Stimulated activated CD8-positive, alpha-beta memory T cell treated with anti-CD3 and anti-CD28 coated beads, Interleukin-15, amount 100 ng/mL, for 24 hours (primary cell): ENCODE results near the gene DUSP6.

ENCODE experiments used
- DNase-seq: peaks from one replicate; pipeline ENCODE4 v3.0.0-alpha.2; 2020; ENCODE audit warnings: low read depth

DUSP6 gene

DNA sequence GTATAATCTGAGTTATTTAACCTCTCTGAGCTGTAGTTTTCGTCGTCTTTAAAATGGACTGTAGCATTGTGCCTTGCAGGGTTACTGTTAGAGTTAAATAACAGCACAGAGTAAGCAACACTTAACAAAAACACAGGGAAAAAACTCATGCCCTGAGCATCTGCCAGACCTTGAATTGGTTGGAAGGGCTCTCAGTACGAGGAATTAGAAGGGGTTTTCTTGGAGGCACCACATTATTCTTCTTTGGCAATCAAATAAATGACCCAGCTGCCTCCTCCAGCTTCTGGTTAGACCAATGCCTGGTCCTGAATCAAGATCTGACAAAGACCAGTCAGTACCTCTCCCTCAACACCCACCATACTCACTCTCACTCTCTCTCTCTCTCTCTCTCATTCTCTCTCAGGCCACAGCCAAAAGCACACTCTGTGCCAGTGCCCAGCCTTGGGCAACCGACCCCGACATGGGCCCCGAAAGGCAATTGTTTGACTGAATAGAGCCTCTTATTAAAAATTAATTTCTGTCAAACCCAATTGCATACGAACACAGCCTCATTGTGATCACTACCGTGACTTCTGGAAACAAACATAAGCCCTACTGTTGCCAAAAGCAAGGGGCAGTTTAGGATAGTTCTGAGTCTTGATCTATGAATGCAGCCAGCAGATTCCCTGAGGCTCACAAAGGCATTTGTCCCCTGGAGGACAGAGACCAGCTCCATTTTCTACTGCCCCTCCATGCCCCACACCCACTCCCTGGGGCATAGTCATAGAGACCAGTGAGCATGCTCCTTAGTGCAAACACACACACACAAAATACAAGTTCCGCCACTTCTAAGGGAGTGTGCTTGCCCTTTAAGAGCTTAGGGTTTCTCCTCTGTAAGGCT, 23.9 kb downstream of the DUSP6 start:
- no peak for DNase-seq

DNA sequence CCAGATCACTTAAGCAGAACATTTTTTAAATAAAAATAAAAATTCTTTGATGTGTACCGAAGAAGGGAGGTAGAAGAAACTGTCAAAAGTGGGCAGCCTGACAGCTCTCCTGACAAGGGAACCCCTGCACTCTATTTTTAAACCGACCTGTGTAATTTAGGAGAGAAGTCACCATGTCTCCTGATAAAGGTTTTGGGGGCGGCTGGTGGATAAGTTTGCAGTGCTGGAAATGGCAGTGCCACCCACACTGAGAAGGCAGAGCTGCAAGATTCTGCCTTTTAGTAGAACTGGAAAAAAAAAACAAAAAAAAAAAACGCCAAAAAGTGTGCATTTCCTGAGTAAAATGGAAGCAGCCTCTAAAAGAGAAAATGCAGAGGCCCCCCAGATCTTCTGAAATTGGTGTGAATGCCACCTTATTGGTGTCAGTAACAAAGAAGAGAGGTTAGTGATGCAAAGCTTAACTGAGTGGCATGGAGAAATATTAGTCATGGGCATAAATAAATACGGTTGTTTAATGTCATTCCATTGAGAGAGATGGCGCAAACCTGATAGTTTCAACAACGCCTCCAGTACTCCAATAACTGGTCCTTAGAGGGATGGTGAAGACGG, 24.7 kb downstream of the DUSP6 start:
- no peak for DNase-seq

DNA sequence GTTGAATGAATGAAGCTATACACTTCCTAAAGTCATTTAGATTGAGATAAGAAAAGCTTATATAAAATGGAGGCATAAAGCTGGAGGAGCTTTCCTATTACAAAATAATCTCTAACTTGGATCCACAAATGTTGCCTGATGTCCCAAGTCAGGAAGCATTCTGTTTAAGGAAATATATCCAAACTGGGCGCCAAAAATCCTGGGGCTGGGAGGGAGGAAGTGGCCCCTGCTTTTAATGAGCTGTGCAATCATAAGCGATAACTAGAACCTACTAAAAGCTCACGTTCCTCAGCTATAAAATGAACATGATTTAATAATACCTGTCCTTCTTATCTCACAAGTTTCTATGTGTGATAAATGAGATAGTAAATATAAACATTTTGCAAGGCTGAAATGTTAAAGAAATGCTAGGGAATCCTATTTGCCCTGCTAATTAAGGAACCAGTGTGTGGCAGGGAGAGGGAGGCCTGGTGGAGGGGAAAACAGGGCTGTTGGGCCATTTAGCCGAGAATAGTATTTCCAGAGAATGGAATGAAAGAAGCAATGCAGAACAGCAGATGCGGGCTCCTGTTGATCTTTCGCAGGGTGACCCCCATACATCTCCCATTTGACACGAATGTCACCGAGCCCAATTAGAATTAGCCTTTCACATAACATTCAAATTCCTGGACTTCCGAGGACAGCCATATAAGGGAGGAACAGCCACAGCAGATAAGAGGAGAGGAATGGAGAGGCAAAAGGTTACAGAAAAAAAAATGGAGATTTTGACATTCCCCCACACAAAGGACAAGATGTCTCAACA, 25.9 kb downstream of the DUSP6 start:
- no peak for DNase-seq

DNA sequence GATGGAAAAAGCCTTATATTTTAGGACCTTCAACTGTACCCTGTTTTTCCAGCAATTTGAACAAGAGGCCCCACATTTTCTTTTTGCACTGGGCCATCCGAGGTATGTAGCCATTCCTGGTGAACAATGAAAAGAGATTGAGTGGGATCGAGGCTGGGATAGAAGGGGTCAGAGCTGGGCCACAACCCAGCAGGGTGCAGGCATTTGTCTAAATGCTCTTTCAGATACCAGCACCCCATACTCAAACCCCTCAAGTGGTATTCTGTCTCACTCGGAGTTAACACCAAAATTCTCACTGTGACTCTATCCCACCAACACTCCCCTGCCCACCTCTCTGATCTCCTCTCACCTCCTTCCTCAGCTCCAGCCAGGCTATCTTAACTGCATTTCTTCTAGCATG, 26.8 kb downstream of the DUSP6 start:
- DNase-seq: no peak

DNA sequence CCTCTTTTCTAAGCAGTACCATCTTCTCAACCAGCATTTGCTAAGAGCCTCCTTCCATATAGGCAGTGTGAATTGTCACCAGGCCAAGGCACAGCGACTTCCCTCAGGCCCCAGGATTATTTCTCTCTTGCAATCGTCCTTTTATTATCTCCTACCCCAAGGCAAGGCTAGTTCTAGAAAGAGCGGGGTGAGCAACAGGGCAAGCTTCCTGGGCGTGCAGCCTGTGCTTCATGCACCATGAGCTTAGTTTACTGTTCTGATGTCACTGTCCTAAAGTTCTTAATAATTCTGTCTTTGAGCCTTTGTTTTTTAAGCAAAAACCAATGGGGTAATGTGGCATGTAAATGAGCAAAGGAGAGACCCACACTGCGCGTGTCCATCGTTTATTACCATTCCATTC, 27.9 kb downstream of the DUSP6 start:
- DNase-seq: no peak

DNA sequence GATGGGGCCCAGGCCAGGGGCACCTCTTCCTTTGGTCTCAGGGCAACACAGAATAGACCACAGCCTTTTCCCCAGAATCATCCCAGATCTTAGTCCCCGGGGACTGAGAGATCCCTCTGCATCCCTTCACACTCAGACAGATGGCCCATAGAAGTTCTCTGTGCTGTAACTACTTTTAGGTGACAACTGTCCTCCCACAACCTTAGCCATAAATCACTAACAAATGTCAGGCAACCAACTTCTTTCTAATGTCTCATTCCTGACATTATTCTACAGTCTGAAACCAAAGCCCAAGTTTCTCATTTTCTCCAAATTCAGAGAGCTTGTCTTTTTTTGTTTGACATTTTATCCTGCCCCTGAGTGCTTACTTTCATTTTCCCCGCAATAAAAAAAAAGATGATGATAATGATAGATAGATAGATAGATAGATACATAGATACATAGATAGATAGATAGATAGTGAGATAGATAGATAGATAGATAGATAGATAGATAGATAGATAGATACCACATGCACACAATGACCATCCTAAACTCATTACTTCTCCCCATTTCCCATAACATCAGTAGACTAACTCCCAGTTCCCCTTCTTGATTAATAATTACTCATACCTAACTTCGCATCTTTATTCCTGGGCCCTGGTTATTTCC, 28.6 kb downstream of the DUSP6 start:
- DNase-seq: no peak

DNA sequence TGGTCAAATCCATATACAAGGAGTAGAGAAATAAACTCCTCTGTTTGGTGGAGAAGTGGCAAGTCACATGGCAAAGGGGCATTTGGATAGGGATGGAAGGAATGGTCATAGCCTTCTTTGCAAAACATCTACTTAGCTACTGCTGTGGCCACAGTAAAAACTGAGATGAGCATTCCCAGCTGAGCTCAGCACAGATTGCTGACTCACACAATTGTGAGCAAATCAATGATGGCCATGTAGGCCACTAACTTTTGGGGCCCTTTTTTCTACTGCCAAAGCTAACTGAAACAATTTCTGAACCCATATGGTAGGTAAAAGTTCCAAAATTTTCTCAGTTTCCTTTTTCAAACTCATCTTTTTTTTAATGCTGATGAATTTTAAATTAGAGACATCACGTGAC, 31.6 kb downstream of the DUSP6 start:
- DNase-seq: no peak

DNA sequence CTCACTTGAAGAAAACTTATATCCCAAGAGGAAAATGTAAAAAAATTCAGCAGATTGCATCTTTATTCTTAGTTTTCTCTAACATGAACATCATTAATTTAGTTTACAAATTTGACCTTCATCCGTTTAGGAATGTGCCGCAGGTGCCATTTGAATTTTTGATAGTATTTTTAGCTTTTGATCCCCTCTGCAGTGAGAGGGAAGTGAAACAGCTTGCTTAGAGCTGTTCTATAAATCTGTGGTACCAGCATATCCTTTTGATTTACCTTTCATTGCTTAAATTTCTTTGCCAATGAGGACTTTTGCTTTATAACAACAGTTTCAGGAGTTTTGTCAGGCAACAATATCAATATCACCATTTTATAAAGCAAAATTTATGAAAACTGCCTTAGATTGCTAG, 32.7 kb downstream of the DUSP6 start:
- DNase-seq: no peak

DNA sequence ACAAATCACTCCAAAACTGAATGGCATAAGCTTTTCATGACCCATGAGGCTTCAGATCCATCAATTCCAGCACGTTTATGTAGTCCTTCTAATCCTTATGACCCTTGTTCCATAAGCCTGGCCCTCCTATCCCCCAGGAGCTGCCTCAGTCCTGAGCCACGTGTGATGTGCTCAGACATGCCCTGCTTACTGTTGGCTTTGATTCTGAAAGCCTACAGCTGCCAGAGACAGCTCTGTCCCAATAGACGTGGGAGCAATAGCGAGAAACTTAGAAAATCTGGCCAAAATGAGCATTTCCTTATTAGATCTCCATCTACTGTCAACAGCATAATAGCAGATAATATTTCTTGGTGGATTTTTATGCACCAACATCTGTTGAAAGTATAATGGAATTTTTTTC, 33.2 kb downstream of the DUSP6 start:
- no peak for DNase-seq

DNA sequence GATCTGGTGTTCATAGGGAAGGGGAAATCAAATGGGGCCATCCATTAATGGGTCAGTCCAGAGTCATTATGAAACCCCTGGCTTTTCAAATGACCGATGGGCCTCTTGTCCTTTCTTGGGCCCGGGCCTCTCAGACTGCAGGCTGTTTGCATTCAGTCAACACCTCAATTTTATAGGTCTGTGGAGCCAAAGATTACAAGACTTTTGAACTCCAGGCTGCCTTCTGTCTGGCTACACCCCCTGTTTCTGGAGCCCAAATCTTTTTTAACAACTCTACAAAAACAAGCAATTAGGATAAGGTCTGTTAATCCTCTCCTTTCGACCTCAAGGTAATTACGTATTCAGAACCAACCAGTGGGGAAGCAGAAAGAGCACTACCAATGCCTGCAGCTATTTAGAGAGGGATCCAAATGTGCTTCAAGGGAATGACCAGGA, 35.6 kb downstream of the DUSP6 start:
- DNase-seq: no peak

DNA sequence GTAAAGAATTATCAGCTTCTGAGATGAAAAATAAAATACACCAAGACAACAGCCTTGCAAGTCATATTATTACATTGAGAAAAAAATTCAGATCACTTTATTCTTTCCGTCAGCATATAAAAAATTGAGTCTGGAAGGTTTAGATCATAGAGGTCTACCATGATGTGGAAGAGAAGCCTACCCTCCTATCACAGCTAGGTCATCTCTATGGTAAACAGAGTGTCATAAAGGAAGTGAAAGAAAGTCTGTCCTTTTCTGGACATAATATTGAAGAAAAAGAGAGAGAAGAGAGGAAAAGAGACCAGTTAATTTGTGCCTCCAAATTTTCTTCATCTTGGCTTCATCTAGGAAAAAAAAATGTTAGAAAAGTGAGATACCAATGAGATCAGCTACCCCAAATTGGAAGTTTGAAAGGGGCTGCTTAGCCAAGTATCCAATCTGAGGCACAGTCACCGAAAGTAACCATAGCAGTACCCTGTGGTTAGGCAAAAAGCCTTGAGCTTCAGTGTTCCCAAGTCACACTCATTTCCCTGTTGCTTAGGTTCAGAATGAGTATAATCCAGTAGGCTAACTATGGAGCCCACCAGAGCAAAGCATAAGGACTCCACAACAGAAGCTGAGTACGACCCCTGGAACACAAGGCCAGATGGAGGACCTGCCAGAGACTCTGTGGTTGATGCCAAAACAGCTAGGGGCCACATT, 38.1 kb downstream of the DUSP6 start:
- no peak for DNase-seq

DNA sequence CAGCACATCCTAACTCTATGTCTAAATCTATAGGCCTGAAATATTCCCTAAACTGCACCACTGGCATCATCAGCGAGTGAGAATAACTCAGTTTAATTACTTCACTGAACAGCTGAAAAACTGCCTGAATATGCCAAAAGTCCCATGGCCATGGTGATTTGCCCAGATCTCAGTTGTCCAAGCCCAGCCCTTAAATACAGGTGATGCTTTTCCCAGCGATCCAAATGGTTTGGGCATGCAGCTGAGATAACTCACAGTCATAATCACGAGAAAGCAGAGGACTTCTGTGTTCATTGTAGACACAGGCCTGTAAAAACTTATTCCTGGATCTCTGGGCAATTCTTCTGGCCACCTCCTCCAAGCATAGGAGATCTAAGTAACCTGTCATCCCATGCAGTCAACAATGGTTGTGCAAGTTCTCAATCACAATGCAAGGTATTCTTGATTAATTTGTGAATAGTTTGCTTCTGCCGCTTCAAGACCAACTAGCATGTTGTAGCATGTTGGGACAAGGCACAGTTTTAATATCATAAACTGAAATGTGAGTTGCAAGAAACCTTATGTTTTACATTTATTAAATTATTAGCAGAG, 40.5 kb downstream of the DUSP6 start:
- DNase-seq: no peak

DNA sequence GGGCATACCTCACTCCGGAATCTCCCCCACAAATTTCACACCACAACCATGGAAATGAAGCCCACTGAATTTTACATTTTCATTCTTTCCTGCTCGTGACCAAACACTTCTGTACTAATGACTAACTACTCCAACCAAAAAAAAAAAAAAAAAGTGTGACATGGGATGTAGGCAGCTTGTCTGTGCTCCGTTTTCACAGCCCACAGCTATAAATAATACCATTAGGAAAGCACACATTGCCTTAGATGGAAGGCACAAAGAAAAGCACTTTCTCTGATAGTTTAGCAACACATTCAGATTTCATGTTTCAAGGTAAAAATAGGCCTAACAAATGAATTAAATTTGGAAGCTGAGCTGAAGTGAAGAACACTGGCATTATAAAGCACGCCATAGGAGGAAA, 42.5 kb downstream of the DUSP6 start:
- DNase-seq: no peak

DNA sequence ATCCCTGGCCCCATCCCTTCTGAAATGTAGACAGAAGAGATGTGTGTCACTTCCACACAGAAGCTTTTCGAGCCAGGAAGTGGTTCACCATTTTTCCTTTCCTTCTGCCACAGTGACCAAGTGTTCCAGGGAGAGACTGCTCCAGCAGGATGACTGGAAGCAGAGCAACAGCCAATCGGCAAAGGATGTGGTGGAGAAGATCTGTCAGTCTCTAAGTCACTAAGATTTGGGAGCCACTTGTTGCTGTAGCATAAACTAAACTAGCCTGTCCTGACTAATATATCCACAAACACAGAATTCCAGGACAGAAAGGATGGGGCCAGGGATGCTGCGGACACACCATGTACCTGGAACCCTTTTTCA, 42.9 kb downstream of the DUSP6 start:
- no peak for DNase-seq

DNA sequence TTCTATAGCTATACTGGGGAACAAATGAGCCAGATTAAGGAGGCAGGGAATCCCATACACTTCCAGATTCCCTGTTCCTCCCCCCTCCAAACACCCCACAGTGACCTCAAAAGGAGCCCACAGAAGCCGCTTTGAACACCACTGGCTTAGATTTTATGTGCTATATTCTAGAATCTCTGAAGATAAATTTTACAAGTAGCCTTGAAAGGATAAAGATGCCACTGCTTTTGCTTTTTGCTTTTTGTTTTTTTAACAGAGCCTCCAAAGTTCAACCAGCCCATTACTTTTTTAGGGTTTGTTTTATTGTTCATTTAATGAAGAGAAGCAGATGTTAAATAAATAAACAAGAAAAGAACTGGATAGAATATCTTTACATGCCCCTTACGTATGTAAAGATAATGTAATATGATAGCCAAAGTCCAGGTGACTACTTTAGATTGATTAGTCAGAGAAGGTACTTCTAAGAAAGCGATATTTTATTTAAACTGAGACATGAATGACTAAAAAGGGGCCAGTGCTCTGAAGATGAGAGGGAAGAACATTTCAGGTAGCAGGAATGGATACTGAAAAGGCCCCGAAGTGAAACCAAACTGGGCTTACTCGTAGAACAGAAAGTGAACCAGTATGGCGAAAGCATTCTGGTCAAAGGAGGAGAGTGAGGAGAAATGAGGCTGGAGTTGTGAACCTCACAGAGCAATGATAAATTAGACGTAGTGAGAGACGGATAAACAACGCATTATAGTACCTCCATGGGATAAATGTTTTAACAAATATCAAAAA, 44.6 kb downstream of the DUSP6 start:
- DNase-seq: no peak

DNA sequence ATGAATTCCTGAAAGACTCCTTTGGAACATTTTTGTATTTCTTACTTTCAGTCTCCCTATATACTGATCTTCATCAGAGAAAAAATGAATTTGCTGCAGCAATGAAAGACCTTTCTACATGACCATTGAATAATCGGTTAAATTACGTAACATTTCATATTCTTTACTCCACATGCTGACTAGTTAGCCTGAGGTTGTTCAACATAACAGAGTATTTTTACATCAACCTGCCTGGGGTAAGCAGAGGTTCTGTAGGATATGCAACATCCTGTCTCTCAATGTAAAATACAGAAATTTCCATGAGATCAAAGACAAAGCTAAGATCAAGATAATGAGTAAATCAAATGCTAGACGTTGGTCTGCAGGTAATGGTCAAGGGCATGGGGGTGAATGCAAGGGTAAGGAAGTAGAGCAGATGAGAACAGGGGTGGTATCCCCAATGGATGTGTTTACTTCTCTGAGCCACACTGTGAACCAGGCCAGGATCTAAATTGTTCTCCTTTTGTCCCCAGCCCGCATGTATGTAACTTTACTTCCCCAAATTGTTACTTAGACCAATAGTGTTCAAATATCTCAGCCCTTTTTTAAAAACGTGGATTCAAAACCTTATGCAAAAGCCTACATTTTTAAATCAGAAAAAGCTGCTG, 45.4 kb downstream of the DUSP6 start:
- DNase-seq: no peak

DNA sequence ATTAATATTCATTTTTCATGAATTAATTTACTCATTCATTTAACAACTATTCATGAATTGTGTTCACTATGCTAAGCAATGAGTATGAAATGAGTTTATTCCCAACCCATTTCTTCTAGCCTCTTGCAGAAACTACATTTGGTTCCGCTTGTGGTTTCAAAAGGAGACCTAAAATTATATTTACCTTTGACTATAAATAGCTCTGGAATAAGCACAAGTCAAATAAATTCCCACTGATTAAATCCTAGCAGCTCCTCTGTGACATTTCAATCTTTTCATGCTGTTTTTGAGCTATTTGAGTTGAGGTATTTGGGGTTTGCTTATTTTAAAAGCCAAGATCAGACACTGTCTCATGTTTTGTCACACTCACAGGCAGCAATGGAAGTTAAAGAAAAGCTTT, 46.9 kb downstream of the DUSP6 start:
- no peak for DNase-seq

DNA sequence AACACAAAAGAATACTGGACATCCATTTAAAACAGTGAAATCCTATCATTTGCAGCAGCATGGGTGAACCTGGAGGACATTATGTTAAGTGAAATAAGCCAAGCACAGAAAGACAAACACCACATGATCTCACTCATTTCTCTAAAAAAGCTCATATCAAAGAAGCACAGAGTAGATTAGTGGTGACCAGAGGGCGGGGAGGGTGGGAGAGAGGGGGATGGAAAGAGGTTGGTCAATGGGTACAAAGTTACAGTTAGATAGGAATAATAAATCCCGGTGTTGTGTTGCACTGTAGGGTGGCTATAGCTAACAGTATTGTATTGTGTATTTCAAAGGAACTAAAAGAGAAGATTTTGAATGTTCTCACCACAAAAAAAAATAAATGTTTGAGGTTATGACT, 52.4 kb downstream of the DUSP6 start:
- no peak for DNase-seq

DNA sequence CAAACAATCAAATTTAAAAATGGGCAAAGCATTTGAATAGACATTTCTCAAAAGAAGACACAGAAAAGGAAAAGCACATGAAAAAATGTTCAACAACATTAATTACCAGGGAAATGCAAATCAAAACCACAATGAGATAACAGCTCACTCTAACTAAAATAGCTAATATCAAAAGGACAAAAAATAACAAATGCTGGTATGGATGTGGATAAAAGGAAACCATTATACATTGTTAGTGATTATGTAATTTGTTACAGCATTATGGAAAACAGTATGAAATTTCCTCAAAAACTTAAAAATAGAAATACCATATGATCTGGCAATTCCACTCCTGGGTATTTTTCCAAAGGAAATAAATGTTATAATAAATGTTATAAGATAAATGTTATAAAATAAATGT, 52.9 kb downstream of the DUSP6 start:
- no peak for DNase-seq
